SK-N-SH (cell line): Measurements from ENCODE around the gene STOX1.

Experiments
- CTCF ChIP-seq: fragments of 200-600 bp; sonication (generic); IDR thresholded peaks from 2 replicates; pipeline ENCODE4 v1.6.1; 2017; ENCODE audit warnings: antibody characterized with exemption, mild to moderate bottlenecking, moderate library complexity
- EP300 ChIP-seq, 2 experiments: IDR thresholded peaks; 2 replicates each; pipeline versions ENCODE4 v1.4.0 to v1.6.1; 2012; ENCODE audit warnings: borderline replicate concordance in 1 of 2, low read depth in 1 of 2, low read length in 1 of 2
- EZH2phosphoT487 ChIP-seq: fragments of 200-600 bp; sonication (generic); IDR thresholded peaks from 2 replicates; pipeline ENCODE4 v1.6.1; 2017; ENCODE audit warnings: low read depth, mixed run types, mild to moderate bottlenecking, antibody characterized with exemption, moderate library complexity, borderline replicate concordance
- FOSL2 ChIP-seq: IDR thresholded peaks from 2 replicates; pipeline ENCODE4 v1.4.0; 2012; ENCODE audit warnings: low read depth, mild to moderate bottlenecking, moderate library complexity, borderline replicate concordance
- JUND ChIP-seq: IDR thresholded peaks from 2 replicates; pipeline ENCODE4 v1.4.0; 2012
- MXI1 ChIP-seq: IDR thresholded peaks from 2 replicates; pipeline ENCODE4 v1.6.1; 2012; ENCODE audit warnings: mild to moderate bottlenecking, low read depth, low read length, improper control_type of control experiment
- POLR2AphosphoS5 ChIP-seq: IDR thresholded peaks from 2 replicates; pipeline ENCODE4 v1.6.1; 2012; ENCODE audit warnings: low read depth, low read length
- RFX5 ChIP-seq: IDR thresholded peaks from 2 replicates; pipeline ENCODE4 v1.6.1; 2012; ENCODE audit warnings: mild to moderate bottlenecking, improper control_type of control experiment, low read length
- RXRA ChIP-seq: IDR thresholded peaks from 2 replicates; pipeline ENCODE4 v1.4.0; 2012; ENCODE audit warnings: low read depth, mild to moderate bottlenecking, borderline replicate concordance
- SIN3A ChIP-seq: IDR thresholded peaks from 2 replicates; pipeline ENCODE4 v1.6.1; 2012; ENCODE audit warnings: low read depth, mild to moderate bottlenecking, low read length, moderate library complexity, borderline replicate concordance
- TCF12 ChIP-seq: IDR thresholded peaks from 2 replicates; pipeline ENCODE4 v1.4.0; 2012
- YY1 ChIP-seq: IDR thresholded peaks from 2 replicates; pipeline ENCODE4 v1.4.0; 2012; ENCODE audit warnings: low read depth, mild to moderate bottlenecking
- TF ChIP-seq, protein P1 (sequence below): IDR thresholded peaks from 2 replicates; pipeline ENCODE4 v1.4.0; 2012; ENCODE audit warnings: low read depth, borderline replicate concordance

DNA sequence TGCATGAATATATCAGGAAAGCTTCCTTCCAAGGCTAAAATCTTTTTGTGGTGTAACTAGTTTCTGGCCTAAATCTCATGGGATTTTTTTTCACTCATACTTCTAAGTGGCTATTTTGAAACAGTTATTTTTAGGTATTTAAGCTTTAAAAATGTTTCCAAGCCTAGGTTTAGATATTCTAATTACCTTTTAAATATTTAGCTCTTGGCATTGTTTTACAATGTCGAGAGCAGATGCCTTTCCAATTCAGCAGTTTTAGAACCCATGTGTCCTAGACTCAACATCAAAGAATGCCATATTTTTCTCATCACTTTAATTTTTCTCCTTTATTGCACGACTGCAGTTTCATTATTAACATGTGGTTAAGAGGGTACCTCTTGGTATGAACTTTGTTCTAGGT lies 27.1 kb upstream of the STOX1 start:
- TF ChIP-seq YY1: no peak
- TF ChIP-seq MXI1: no peak
- no peak for TF ChIP-seq CTCF
- TF ChIP-seq TCF12: no peak
- TF ChIP-seq RFX5: no peak
- TF ChIP-seq JUND: no peak
- TF ChIP-seq POLR2AphosphoS5: no peak
- no peak for TF ChIP-seq SIN3A
- no peak for TF ChIP-seq RXRA
- no peak for TF ChIP-seq EZH2phosphoT487
- TF ChIP-seq FOSL2: no peak
- TF ChIP-seq EP300 (IDR thresholded peaks at IDR 0.05; ENCODE audit: borderline replicate concordance in 1 of 2, low read depth in 1 of 2, low read length in 1 of 2): no peak
- TF ChIP-seq, protein P1, sequence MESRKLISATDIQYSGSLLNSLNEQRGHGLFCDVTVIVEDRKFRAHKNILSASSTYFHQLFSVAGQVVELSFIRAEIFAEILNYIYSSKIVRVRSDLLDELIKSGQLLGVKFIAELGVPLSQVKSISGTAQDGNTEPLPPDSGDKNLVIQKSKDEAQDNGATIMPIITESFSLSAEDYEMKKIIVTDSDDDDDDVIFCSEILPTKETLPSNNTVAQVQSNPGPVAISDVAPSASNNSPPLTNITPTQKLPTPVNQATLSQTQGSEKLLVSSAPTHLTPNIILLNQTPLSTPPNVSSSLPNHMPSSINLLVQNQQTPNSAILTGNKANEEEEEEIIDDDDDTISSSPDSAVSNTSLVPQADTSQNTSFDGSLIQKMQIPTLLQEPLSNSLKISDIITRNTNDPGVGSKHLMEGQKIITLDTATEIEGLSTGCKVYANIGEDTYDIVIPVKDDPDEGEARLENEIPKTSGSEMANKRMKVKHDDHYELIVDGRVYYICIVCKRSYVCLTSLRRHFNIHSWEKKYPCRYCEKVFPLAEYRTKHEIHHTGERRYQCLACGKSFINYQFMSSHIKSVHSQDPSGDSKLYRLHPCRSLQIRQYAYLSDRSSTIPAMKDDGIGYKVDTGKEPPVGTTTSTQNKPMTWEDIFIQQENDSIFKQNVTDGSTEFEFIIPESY: no peak
